ENCODE data around the gene PCDHGB2.
"Not testable (repeated sequence)": the region's sequence is repeated elsewhere in the genome, so short reads cannot be mapped to it uniquely, and the experiment has no call there.

PCDHGB2 gene

GRCh38 chr5:141387557-141388311 lies 27.9 kb downstream of the PCDHGB2 start, which contains the start of gene PCDHGB4:
Gene PCDHGB4, plus strand, starts transcription at chr5:141387698. Its CDS starts 187 bp downstream, at chr5:141387885.
- not testable (repeated sequence) for DNase-seq

- no peak for DNase-seq
These were observed 28.9 kb downstream of the PCDHGB2 start for GRCh38 chr5:141388661-141389060.

- no peak for DNase-seq
These were observed 29.6 kb downstream of the PCDHGB2 start for GRCh38 chr5:141389153-141390042.

- DNase-seq = no peak
These were observed 32.8 kb downstream of the PCDHGB2 start, which contains the start of gene PCDHGA8 for GRCh38 chr5:141392429-141393198. Gene PCDHGA8, plus strand, starts transcription at chr5:141392633. Its CDS starts 181 bp downstream, at chr5:141392814.

GRCh38 chr5:141393267-141393666 lies 33.5 kb downstream of the PCDHGB2 start:
- DNase-seq = no peak

GRCh38 chr5:141394401-141395187 lies 34.8 kb downstream of the PCDHGB2 start:
- not testable (repeated sequence) for DNase-seq

GRCh38 chr5:141397756-141398551 lies 38.2 kb downstream of the PCDHGB2 start, which contains the start of gene PCDHGB5:
Gene PCDHGB5, plus strand, starts transcription at chr5:141397947. Its CDS starts 181 bp downstream, at chr5:141398128.
- DNase-seq = not testable (repeated sequence)

- DNase-seq = no peak
These were observed 38.8 kb downstream of the PCDHGB2 start for GRCh38 chr5:141398608-141399007.

GRCh38 chr5:141399555-141400258 lies 39.9 kb downstream of the PCDHGB2 start:
- DNase-seq = no peak

- no peak for DNase-seq
These were observed 42.9 kb downstream of the PCDHGB2 start, which contains the start of gene PCDHGA9 for GRCh38 chr5:141402553-141403243. Gene PCDHGA9, plus strand, starts transcription at chr5:141402778. Its CDS starts 175 bp downstream, at chr5:141402953.

GRCh38 chr5:141403387-141403786 lies 43.6 kb downstream of the PCDHGB2 start:
- no peak for DNase-seq

- not testable (repeated sequence) for DNase-seq
These were observed 48.2 kb downstream of the PCDHGB2 start, which contains the start of gene PCDHGB6 for GRCh38 chr5:141407790-141408505. Gene PCDHGB6, plus strand, starts transcription at chr5:141408021. Its CDS starts 182 bp downstream, at chr5:141408203.

GRCh38 chr5:141409598-141410306 lies 50.0 kb downstream of the PCDHGB2 start:
- DNase-seq = no peak

GRCh38 chr5:141411575-141411974 lies 51.8 kb downstream of the PCDHGB2 start:
- no peak for DNase-seq
